HG03159 (cell line): ENCODE measurements around the gene PIM3.
"Not testable (repeated sequence)": the region's sequence is repeated elsewhere in the genome, so short reads cannot be mapped to it uniquely, and the experiment has no call there.

Experiments
- ATAC-seq: cut with Tn5 transposase; IDR thresholded peaks from one replicate; pipeline ENCODE4 v1.9.1; 2021; ENCODE audit warnings: mild to moderate bottlenecking, moderate library complexity; ENCODE audit not compliant: unreplicated experiment

PIM3 gene

DNA sequence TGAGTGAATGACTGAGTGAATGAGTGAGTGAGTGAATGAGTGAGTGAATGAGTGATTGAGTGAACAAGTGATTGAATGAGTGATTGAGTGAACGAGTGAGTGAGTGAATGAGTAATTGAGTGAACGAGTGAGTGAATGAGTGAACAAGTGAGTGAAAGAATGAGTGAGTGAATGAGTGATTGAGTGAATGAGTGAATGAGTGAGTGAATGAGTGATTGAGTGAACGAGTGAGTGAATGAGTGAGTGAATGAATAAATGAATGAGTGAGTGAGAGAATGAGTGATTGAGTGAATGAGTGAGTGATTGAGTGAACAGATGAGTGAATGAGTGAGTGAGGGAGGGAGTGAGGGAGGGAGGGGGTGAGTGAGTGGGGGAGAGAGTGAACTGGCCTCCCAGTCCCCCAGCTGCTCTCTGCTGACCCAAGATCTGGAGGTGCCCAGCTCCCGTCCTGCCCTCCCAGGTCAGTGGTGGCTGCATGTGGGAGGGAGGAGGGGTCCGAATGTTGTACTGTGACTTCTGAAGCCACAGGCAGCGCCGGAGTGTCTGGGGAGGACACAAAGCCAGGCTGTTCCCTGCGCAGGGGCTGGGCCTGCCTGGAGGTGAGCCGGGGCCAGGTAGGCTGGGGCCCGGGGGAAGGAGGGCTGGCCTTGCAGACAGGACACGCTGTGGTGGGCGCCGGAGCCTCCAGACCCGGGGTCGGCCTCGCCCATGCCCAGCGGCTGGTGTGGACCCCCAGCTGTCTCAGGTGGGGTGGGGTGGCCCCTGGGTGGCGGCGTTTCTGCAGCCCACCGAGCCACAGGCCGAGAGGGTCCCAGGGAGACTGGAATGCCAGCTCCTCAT lies 17.8 kb upstream of the PIM3 start:
- ATAC-seq: no peak

DNA sequence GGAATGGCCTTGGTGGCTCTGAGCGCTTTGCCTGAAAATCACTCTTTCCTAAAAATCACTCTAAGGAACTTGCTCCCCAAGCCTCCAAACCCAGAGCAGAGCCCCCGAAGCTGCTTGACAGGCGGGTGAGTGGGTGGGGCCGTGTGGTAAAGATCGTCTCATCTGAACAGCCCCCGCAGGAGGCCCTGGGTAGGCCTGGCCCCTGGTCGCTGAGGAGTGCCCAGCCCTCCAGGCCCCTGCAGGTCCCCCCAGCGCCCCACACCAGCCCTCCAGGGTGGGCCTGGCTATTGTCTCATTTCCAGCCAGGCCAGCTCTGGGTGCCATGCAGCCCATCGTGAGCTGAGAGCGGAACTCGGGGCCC lies 17.2 kb upstream of the PIM3 start:
- ATAC-seq: no peak

- ATAC-seq: no peak
Observed at GRCh38 chr22:49943771-49944398, 16.7 kb upstream of the PIM3 start.

DNA sequence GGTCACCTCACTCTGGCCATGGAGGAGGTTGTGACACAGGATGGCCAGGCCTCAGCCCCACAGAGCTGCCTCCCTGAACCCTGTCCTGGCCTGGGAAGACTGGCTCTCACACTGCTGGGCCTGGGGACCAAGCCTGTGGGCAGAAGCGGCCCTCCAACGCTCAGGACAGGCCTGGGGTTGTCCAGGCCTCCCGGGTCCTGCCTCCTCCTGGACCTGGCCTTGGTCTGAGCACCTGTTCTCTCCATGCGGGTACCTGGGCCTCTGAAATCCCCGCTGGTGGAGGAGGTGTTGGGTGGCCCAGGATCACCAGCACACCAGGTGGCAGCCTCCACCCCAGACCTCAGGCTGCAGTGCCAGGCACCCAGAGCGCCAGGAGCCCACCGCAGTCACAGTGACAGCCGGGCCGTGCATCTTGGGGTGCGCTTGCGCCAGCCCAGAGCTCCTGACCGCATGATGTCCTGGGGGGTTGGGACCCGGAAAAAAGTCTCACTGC lies 16.1 kb upstream of the PIM3 start:
- no peak for ATAC-seq

DNA sequence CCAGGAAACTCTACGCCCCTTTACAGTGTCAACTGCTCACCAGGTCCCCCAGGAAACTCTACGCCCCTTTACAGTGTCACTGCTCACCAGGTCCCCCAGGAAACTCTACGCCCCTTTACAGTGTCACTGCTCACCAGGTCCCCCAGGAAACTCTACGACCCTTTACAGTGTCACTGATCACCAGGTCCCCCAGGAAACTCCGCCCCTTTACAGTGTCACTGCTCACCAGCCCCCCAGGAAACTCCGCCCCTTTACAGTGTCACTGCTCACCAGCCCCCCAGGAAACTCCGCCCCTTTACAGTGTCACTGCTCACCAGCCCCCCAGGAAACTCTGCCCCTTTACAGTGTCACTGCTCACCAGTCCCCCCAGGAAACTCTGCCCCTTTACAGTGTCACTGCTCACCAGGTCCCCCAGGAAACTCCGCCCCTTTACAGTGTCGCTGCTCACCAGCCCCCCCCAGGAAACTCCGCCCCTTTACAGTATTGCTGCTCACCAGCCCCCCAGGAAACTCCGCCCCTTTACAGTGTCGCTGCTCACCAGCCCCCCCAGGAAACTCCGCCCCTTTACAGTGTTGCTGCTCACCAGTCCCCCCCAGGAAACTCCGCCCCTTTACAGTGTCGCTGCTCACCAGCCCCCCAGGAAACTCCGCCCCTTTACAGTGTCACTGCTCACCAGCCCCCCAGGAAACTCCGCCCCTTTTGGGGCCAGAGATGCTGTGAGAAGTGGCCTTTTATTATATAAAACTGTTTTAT lies 15.4 kb upstream of the PIM3 start:
- ATAC-seq: not testable (repeated sequence)

DNA sequence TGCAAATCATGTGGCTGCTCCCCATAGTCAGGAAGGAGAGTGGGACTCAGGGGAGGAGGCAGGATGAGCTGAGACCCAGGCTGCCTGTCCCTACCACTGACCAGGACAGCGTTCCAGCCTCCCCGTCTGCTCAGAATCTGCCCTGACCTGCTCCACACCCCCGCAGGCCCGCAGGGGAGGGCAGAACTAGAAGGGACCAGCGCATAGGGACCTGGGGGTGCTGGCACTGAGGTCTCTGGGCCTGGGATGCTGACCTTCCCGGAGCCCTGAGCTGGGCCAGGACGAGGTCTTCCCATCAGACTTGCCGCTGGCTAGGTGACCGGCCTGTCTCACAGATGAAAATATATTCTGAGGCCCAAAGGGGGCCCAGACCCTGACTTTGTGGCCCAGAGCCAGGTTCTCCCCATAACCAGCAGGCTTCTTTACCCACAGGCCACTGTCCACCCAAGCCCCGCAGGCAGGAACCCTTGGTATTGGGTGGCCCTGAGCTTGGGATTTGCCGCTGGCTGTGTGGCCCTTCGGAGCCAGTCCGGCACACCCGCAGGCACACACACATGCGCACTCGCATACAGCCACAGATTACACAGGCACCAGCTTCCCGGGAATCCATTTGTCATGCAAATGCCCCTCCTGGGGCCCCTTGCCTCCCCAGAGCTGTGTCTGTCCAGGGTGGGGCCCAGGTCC lies 13.8 kb upstream of the PIM3 start:
- no peak for ATAC-seq

DNA sequence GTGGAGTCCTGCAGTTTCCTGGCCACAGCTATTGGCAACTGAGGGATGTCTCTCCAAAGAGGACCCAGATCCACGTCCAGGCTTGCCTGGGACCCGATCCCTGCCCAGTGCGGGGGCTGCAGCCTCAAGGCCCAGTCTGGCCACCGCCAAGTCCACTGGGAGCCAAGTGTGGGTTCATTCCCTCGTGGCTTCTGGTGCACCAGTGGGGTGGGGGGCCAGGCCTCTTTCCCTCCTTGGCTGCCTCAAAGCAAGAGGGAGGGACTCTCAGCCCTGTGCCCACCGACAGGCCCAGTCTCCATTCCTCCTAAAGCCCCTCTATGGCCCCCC lies 13.3 kb upstream of the PIM3 start:
- ATAC-seq: no peak

- ATAC-seq: no peak
Observed at GRCh38 chr22:49948116-49948957, 12.2 kb upstream of the PIM3 start.

DNA sequence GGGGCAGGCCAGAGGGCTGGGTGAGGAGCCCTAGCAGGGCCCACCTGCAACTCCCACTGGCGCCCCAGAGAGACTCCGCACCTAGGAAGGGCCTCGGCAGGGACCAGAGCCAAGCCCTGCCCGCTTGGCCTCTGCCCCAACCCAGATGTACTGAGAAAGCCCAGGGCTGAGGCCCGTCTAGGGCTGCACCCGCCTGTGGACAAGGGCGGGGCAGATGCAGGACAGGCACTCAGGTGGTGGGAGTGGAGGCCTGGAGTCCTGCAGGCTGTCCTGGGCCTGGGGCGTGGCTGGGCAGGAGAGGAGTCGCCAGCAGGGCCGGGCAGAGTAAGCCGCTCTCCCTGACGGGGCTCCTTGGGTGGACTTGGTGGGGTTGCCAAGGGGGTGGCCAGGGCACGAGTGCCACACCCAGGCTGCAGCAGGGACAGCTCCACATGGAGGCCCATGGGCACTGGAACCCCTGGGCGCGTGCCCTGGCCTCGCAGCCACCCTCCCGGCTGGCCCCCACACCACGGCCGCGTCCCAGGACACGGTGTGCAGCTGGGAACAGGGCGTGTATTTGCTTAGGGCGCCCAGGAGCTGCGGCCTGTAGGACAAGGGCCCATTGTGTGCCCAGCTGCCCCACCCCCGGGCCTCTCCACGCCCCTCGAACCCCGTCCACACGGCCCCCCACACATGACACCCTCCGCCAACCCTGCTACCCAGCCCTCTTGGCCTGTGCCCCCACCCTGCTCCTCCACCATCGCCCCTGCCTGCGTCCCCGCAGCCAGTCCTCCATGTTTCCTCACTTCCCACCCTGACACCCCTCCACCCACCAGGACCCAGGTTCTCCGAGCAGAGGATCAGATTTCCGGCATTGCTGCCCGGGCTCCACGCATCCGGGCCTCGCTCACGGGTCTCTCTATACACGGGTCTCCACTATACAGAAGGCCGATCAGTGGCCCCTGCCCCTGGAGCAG lies 11.3 kb upstream of the PIM3 start:
- no peak for ATAC-seq

GRCh38 chr22:49949914-49950292 lies 10.7 kb upstream of the PIM3 start:
- ATAC-seq: no peak

DNA sequence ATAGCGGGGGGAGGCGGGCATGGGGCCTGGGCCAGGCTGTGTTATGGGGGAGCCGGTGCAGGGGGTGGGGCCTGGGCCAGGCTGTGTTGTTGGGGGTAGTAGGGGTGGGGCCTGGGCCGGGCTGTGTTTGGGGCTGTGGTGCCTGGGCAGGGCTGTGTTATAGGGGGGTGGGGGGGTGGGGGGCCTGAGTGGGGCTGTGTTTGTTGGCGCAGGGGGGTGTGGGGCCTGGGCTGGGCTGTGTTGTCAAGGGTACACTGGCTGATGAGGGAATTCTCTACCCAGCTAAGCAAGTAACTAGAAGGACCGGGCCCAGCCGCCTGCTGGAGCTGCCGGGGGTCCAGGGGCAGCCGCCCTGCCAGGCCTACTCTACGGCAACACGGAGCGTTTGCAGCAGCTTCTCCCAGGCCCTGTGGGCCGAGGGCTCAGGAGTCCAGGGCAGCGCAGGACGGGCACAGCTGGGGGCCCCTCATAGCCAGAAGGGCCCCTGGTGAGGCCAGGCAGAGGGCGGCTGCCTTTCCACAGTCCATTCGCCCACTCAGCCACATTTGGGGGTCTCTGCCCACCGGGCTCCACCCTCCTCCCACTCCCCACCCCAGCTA lies 10.1 kb upstream of the PIM3 start:
- no peak for ATAC-seq

DNA sequence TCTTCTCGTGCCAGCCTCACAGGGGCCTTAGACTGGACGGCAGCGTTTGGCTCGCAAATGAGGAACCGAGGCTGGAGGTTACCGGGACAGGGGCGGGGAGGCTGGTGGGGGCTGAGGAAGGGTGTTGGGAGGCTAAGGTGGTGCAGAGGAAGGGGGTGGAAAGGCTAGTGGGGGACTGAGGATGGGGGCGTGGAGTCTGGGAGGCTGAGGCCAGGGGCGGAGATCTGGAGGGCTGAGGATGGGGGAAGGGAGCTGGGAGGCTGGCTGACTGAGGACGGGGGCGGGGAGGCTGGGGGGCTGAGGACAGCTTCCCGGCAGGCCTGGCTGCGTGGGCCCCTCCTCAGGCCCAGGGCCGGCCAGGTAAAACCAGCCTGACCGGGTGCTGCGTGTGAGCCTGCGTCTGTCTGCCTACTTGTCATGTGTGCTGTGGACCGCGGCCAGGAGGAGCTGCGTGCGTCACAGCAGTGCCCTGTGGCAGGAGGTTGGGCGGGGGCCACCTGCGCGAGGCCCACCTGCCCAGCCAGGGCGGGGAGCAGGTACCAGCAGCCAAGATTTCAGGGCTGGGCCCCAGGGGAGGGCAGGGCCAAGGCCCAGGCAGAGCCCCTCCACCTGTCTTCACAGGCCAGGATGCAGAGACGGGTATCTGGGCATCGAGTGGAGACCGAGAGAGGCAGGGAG lies 9.4 kb upstream of the PIM3 start:
- no peak for ATAC-seq

DNA sequence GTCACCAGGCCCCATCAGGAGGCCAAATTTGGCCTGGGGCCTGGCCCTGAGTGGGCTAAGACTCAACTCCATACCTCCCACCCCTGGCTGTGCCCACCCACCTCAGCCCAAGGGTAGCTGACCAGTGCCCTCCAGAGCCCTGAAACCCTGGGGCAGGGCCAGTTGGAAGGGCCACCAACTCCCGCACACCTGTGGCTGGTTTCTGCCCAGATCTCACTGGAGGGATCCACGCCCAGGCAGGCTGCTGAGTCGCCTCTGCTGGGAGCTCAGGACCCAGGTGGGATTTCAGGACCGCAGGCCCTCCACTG lies 8.9 kb upstream of the PIM3 start:
- ATAC-seq: no peak

- no peak for ATAC-seq
Observed at GRCh38 chr22:49951986-49952896, 8.3 kb upstream of the PIM3 start.

GRCh38 chr22:49953027-49953679 lies 7.4 kb upstream of the PIM3 start:
- no peak for ATAC-seq

DNA sequence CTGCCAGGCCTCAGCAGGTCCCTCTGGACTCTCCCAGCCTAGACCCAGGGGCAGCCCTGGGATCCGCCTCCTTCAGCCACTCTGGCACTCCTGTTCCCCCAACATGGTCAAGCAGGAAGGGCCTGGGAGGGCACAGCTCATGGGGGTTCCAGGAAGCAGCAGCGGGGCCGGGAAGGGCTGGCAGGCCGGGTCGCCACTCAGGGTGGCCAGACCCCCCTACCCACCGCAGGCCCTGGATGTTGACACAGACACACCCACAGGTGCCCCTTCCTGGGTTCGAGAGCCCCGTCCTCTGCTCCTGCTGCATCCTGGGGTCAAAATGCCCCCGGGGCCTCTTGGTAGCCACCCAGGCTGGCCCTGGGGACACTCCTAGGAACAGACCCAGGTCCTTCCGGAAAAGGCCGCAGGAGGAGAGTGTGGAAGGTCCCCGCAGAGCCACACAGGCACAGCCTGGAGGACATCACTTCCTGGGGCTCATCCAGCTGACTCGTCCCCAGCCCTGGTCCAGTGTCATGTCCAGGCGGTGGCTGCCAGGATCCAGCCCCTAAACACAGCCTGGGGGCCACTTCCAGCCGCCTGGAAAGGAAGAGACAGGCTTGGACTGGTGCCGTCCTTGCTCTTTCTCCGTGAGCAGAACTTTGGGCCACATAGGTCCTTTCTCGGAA lies 6.8 kb upstream of the PIM3 start:
- ATAC-seq: no peak

- ATAC-seq: no peak
Observed at GRCh38 chr22:49954354-49954753, 6.2 kb upstream of the PIM3 start.
